ENCODE data around the gene IFFO2. TPM values are rescaled to one million over a fixed set of nuclear protein-coding genes. Genes with fewer than 3 reads are reported as not detected.
A peak's percentile ranks its signal among the peaks of the same experiment; 100 is the strongest.

The IFFO2 gene
- total and polyA plus RNA-seq, 2 donors (not counting 1 experiment from before 2014, with no cell fraction given), result 5.8 to 10.4 TPM

- no peaks in the 10 kb centered on the region for H3K27me3 ChIP-seq (ENCODE audit: control insufficient read depth, insufficient read depth, low read length)
- H3K79me2 ChIP-seq (ENCODE audit: control insufficient read depth, insufficient read depth, low read length), result peaks cover 38% of the 10 kb centered on the region
- no peaks in the 10 kb centered on the region for H4K20me1 ChIP-seq (ENCODE audit: control insufficient read depth, extremely low read depth, insufficient read depth, low read length)
- TF ChIP-seq EZH2 (IDR thresholded peaks at IDR 0.05; ENCODE audit: low read length, missing control alignments), result no peak
- TF ChIP-seq CTCF (conservative IDR thresholded peaks at IDR 0.05 in 1 of 2, IDR thresholded peaks at IDR 0.05 in 1 of 2; ENCODE audit: low read depth in 1 of 2, low read length in 2 of 2), result no peak
- H3K36me3 ChIP-seq (ENCODE audit: control insufficient read depth, insufficient read depth, low read length), result peaks cover 2% of the 10 kb centered on the region
- H2AFZ ChIP-seq (ENCODE audit: low read length), result no peak overlapping the region
- H3K4me3 ChIP-seq (replicated peaks in 1 of 4; ENCODE audit: control extremely low read depth in 1 of 4, insufficient read depth in 1 of 4, low read depth in 3 of 4, low read length in 4 of 4), result no peak overlapping the region
- peaks cover 50% of the 10 kb centered on the region for H3K4me1 ChIP-seq (ENCODE audit: control insufficient read depth, extremely low read depth, insufficient read depth, low read length)
- DNase-seq (ENCODE audit: low read depth in 2 of 2), result no peak
- H3K9ac ChIP-seq (ENCODE audit: insufficient read depth, low read length), result no peak overlapping the region
- H3K9me3 ChIP-seq (ENCODE audit: control insufficient read depth, insufficient read depth, low read depth, low read length), result no peaks in the 10 kb centered on the region
- H3K27ac ChIP-seq (ENCODE audit: insufficient read depth, low read length), result no peak overlapping the region
- no peak overlapping the region for H3K4me2 ChIP-seq (ENCODE audit: extremely low read depth, insufficient read depth, low read length)
Observed at GRCh38 chr1:18924221-18924691, 32.2 kb downstream of the IFFO2 start.

- H3K4me1 ChIP-seq (ENCODE audit: control insufficient read depth, extremely low read depth, insufficient read depth, low read length), result peaks cover 48% of the 10 kb centered on the region
- peak overlapping the region; percentile 65 for H3K27ac ChIP-seq (ENCODE audit: insufficient read depth, low read length)
- no peak overlapping the region for H3K4me3 ChIP-seq (replicated peaks in 1 of 4; ENCODE audit: control extremely low read depth in 1 of 4, insufficient read depth in 1 of 4, low read depth in 3 of 4, low read length in 4 of 4)
- no peak overlapping the region for H2AFZ ChIP-seq (ENCODE audit: low read length)
- no peak for DNase-seq (ENCODE audit: low read depth in 2 of 2)
- peaks cover 33% of the 10 kb centered on the region for H3K79me2 ChIP-seq (ENCODE audit: control insufficient read depth, insufficient read depth, low read length)
- H3K4me2 ChIP-seq (ENCODE audit: extremely low read depth, insufficient read depth, low read length), result no peak overlapping the region
- TF ChIP-seq CTCF (conservative IDR thresholded peaks at IDR 0.05 in 1 of 2, IDR thresholded peaks at IDR 0.05 in 1 of 2; ENCODE audit: low read depth in 1 of 2, low read length in 2 of 2) (no peak), EZH2 (IDR thresholded peaks at IDR 0.05; ENCODE audit: low read length, missing control alignments) (no peak)
- H3K9ac ChIP-seq (ENCODE audit: insufficient read depth, low read length), result no peak overlapping the region
- no peaks in the 10 kb centered on the region for H3K27me3 ChIP-seq (ENCODE audit: control insufficient read depth, insufficient read depth, low read length)
- H4K20me1 ChIP-seq (ENCODE audit: control insufficient read depth, extremely low read depth, insufficient read depth, low read length), result no peaks in the 10 kb centered on the region
- H3K36me3 ChIP-seq (ENCODE audit: control insufficient read depth, insufficient read depth, low read length), result peaks cover 2% of the 10 kb centered on the region
- no peaks in the 10 kb centered on the region for H3K9me3 ChIP-seq (ENCODE audit: control insufficient read depth, insufficient read depth, low read depth, low read length)
Observed at GRCh38 chr1:18923756-18924211, 32.7 kb downstream of the IFFO2 start.

- peaks cover 42% of the 10 kb centered on the region for H3K4me1 ChIP-seq (ENCODE audit: control insufficient read depth, extremely low read depth, insufficient read depth, low read length)
- DNase-seq (ENCODE audit: low read depth in 2 of 2), result no peak
- no peak for TF ChIP-seq CTCF (conservative IDR thresholded peaks at IDR 0.05 in 1 of 2, IDR thresholded peaks at IDR 0.05 in 1 of 2; ENCODE audit: low read depth in 1 of 2, low read length in 2 of 2)
- TF ChIP-seq EZH2 (IDR thresholded peaks at IDR 0.05; ENCODE audit: low read length, missing control alignments), result no peak
- H3K9ac ChIP-seq (ENCODE audit: insufficient read depth, low read length), result no peak overlapping the region
- H4K20me1 ChIP-seq (ENCODE audit: control insufficient read depth, extremely low read depth, insufficient read depth, low read length), result no peaks in the 10 kb centered on the region
- peaks cover 27% of the 10 kb centered on the region for H3K79me2 ChIP-seq (ENCODE audit: control insufficient read depth, insufficient read depth, low read length)
- peak overlapping the region; percentile 42 for H3K4me2 ChIP-seq (ENCODE audit: extremely low read depth, insufficient read depth, low read length)
- H3K4me3 ChIP-seq (replicated peaks in 1 of 4; ENCODE audit: control extremely low read depth in 1 of 4, insufficient read depth in 1 of 4, low read depth in 3 of 4, low read length in 4 of 4), result no peak overlapping the region
- H3K27ac ChIP-seq (ENCODE audit: insufficient read depth, low read length), result peak overlapping the region; percentile 65
- no peaks in the 10 kb centered on the region for H3K27me3 ChIP-seq (ENCODE audit: control insufficient read depth, insufficient read depth, low read length)
- no peaks in the 10 kb centered on the region for H3K9me3 ChIP-seq (ENCODE audit: control insufficient read depth, insufficient read depth, low read depth, low read length)
- H3K36me3 ChIP-seq (ENCODE audit: control insufficient read depth, insufficient read depth, low read length), result peaks cover 2% of the 10 kb centered on the region
- H2AFZ ChIP-seq (ENCODE audit: low read length), result no peak overlapping the region
Observed at GRCh38 chr1:18922848-18923755, 33.4 kb downstream of the IFFO2 start.
